Prostate gland (tissue), 2 donors: Measurements from ENCODE around the gene MAPK14.

Source experiments
- CTCF ChIP-seq, 4 experiments: fragments of 200-600 bp in 2 of 4; fragments of 450-650 bp in 2 of 4; sonication (generic) in 2 of 4; IDR thresholded peaks; 1 replicate in 3 of 4; 2 replicates in 1 of 4; pipeline ENCODE4 v1.5.1; 2016 to 2019; ENCODE audit warnings: antibody characterized with exemption in 4 of 4, mild to moderate bottlenecking in 2 of 4, moderate library complexity in 2 of 4
- POLR2A ChIP-seq: fragments of 450-650 bp; IDR thresholded peaks from one replicate; pipeline ENCODE4 v1.6.1; 2016; ENCODE audit warnings: antibody characterized with exemption, mild to moderate bottlenecking
- POLR2AphosphoS5 ChIP-seq: sonication (generic); formaldehyde crosslinking; IDR thresholded peaks from one replicate; pipeline ENCODE4 v1.6.1; 2017; ENCODE audit warnings: antibody characterized with exemption

- TF ChIP-seq CTCF (IDR thresholded peaks at IDR 0.05) (no peak), POLR2A (no peak), POLR2AphosphoS5 (no peak)
These were observed 45.1 kb downstream of the MAPK14 start for GRCh38 chr6:36072681-36073080.
